D721Med (cell line): ENCODE data around the gene ACSM5.

Experiments
- DNase-seq: peaks from one replicate; pipeline ENCODE4 v3.0.0; 2011; ENCODE audit warnings: low spot score; ENCODE audit not compliant: insufficient read length
- FAIRE-seq: peaks from 2 replicates; lab custom pipeline; 2011; peaks lifted over from hg19 to GRCh38; lab: Jason Lieb, UNC
- CTCF ChIP-seq: IDR thresholded peaks from 2 replicates; pipeline ENCODE4 v1.5.1; 2012; ENCODE audit warnings: mild to moderate bottlenecking, control low read depth; ENCODE audit not compliant: insufficient read depth; ENCODE audit errors: missing control alignments

The ACSM5 gene

GRCh38 chr16:20380782-20381181 lies 28.6 kb upstream of the ACSM5 start:
- FAIRE-seq (no peak), DNase-seq (no peak)
- TF ChIP-seq CTCF = no peak

GRCh38 chr16:20382202-20382948 lies 27.0 kb upstream of the ACSM5 start:
- FAIRE-seq (no peak), DNase-seq (no peak)
- TF ChIP-seq CTCF = no peak

DNA sequence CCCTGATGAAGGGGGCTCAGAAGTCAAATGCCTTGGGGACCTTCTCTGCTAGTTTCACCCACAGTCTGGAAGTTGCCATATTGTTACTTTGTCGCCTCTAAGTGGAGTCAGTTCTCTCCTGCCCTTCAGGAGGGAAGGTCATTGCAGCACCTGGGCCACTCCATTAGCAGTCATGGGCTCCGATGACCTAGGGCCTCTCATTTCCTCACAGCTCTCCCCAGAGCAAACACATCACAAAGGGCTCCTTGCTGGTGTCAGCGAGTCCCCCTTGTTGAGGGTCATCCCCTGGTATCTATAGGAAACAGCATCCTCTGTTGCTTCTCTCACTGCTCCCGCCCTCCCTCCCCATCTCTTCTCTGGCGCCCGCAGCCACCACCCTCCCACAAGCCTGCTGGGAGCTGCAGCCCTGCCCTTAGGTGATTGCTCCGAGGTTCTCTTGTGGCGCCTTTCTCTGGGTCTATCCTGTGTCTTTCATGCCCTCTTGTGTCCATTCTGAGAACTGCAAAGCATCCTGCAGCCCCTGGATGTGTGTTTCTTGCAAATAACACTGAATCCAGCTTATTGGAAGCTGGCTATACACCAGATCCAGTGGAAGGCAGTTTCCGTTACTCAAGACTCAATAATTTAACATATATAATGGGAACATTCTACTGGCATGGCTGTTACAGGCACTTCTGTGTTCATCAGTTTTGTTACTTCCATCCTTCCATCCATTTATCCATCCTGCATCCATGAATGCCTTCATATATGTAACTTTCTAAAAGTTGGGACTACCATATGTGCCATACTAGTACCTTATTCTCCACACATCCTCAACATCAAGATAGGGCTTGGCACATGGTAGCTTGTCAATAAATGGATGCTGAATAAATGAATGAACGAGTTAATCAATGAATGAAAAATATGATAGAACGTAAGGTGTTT lies 26.0 kb upstream of the ACSM5 start:
- TF ChIP-seq CTCF = peak; percentile 87
- DNase-seq = no peak
- no peak for FAIRE-seq

DNA sequence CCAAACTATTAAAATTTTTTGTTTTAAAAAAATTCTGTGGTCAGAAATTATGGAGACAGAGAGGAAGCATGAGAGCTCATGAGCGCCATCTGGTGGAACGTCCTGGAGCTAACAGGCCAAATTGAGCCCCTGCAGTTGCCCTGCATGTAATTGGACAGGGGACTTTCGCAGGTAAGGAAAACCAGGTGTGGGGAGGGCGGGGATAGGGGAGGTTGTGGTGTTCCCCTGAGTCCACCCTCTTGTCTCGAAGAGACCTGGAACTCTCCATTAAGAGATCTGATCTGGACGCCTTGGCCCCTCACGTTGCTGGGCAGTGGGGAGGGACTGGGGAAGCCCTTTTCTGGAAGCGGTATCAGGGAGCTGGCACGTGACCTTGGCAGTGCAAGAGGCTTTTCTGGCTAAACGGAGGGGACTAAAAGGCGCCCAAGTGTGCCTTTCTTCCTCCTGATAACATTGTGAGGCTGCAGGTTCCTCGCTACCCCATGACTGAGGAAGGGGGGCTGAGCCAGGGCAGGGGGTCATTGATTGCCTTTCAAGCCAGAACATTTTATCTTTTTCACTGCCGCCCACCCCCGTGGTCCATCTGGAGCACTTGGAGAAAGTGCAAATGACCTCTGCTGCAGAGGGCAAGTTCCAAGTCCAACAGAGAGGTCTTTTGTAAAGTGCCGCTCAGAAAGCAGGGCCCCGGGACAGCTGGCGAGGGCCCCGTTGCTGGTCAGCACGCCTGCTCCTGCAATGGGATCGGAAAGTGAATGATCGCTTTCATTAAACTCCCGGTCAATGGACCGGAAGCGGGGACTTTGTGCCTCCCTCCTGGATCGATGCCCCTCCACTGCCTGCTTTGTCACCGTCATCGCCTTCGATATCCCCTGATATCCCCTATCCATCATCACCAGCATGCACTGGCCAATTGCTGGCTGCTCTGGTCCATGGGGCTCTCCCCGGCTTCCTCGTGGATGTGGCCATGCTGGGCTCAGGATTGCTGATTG lies 23.2 kb upstream of the ACSM5 start:
- TF ChIP-seq CTCF = peak; percentile 66

DNA sequence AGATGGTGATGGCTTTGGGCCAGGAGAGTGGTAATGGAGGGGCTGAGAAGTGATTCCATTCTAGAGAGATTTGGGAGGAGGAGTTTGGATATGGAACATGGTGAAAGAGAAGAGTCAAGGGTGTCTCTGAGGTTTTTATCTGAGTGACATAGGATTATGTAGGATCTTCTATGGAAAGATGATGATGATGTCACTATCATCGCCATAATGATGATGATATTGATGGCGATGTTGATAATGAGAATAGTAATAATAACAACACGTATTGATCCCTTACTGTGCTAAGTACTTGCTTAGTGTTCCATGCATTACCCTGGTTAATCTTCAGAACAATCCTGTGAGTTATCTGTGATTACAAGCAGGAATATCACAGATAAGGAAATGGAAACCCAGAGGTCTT lies 21.4 kb upstream of the ACSM5 start:
- DNase-seq = no peak
- TF ChIP-seq CTCF = no peak
- FAIRE-seq = no peak

More for the DNA sequence above, 23.2 kb upstream of the ACSM5 start:
- FAIRE-seq (no peak), DNase-seq (no peak)

- TF ChIP-seq CTCF = no peak
- DNase-seq (no peak), FAIRE-seq (no peak)
Measured at GRCh38 chr16:20388854-20389253, 20.5 kb upstream of the ACSM5 start.
